GM13977 (cell line): ENCODE results near the gene GRK6.

Experiments
- DNase-seq: peaks from one replicate; pipeline ENCODE4 v3.0.0; 2012; ENCODE audit warnings: low spot score
- CTCF ChIP-seq: IDR thresholded peaks from 2 replicates; pipeline ENCODE4 v1.5.1; 2012; ENCODE audit warnings: mild to moderate bottlenecking, control low read depth; ENCODE audit not compliant: insufficient read depth; ENCODE audit errors: extremely low read depth, missing control alignments
- in situ Hi-C: fragments of 300-500 bp; cut with MboI; formaldehyde crosslinking; loops from one replicate; pipeline ENCODE4 v1.12.0; 2022; ENCODE audit warnings: low sequenced_read_pairs, low pct_unique_long_range_greater_than_20kb, mixed read lengths, inconsistent platforms; ENCODE audit not compliant: unreplicated experiment

GRK6 gene

DNA sequence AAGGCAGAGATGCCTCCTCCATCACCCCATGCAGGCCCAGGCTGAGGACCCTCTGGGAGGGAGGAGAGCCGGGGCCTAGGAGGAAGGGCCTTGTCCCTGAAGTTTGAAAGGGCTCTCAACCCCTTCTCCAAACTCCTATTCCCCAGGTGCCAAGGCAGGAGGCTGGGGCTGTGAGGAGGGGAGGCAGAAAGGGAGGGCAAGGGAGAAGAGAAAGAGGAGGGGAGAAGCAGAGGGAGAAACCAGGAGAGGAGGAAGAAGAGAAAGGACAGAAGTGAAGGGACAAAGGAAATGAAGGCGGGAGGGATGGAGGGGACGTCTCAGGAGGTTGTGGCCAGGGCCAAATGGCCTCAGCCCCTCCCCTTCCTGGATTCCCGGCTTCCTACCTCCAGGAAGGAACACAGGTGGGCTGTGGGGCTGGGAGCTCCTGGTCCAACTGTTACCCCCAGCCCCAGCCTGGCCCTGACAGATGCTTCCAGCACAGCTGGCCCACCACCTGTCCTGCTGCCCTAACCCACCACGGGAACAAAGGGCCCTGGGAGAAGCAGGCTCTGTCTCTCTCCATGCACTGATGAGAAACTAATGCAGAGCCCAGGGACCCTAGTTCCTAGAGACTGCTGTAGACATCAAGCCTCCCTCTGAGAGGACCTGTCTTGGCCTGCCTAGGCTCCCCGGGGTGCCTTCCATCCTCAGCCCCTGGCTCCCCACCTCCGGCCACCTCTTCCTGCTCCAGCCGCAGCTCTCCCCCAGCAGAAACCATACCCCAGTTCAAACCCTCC lies 43.5 kb downstream of the GRK6 start:
- DNase-seq = no peak
- no peak for TF ChIP-seq CTCF
- in situ Hi-C loops = no loop called here

- in situ Hi-C loops = no loop called here
- no peak for TF ChIP-seq CTCF
- DNase-seq = no peak
Measured at GRCh38 chr5:177470759-177471536, 44.5 kb downstream of the GRK6 start.

- in situ Hi-C loops = no loop called here
- DNase-seq = peak; percentile 33
- TF ChIP-seq CTCF = no peak
Measured at GRCh38 chr5:177471610-177472356, 45.3 kb downstream of the GRK6 start.

DNA sequence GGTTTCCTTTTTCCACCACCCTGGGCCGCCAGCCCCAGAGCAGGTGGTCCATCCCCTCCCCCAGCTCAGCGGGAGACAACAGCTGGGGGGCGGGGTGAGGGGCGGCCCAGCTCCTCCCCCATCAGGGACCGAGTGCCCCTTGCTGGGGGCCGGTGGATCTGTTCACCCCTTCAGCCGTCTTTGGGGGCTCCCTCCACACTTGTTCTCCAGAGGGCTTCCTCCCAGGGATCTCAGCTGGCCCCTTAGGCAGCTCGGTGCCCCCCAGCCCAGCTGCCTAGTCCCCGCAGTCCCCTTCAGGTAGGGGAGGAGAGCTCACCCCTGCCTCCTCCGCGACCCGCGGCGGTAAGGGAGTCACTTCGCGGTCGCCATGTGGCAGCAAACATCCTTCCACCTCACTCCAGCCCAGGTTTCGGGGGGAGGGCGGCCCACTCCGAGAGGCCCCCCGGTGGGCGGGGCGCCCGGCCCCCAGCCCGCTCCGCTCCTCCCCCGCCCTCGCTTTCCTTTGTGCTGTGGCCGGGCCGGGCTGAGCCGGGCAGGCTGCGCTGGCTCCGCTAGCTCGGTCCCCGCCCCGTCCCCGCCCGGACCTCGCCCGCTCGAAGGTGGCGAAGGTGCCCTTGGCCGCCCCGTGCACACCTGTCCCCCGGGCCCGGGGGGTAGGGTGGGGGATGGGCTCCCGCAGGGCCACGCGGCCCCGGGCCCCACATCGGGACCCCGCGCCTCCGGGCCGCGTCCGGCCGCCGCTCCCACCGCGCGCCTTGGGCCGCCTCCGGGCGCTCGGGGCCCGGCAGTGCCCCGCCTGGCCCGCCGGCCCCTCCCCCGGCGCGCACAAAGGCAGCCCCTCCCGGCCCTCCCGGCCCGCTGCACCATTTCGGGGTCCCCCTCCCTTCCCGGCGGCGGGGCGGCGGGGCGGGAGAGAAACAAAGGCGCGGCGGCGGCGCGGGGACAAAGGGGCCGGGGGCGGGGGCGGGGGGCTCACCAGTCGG lies 46.3 kb downstream of the GRK6 start:
- in situ Hi-C loops = no loop called here
- TF ChIP-seq CTCF = no peak
- peak; percentile 95 for DNase-seq

GRCh38 chr5:177473443-177474001 lies 47.0 kb downstream of the GRK6 start, which contains the start of gene DBN1:
DBN1 (minus strand) TSS chr5:177473634; CDS start chr5:177473521, 113 bp downstream.
- peak; percentile 96 for DNase-seq
- in situ Hi-C loops = no loop called here

More at GRCh38 chr5:177473443-177474001, 47.0 kb downstream of the GRK6 start, which contains the start of gene DBN1:
- TF ChIP-seq CTCF = no peak
